ENCODE results near the gene ZNF804A. TPM values are rescaled to one million over a fixed set of nuclear protein-coding genes. Genes with fewer than 3 reads are reported as not detected.

The ZNF804A gene
- total RNA-seq, 1 donor from 2014 or later = not detected

DNA sequence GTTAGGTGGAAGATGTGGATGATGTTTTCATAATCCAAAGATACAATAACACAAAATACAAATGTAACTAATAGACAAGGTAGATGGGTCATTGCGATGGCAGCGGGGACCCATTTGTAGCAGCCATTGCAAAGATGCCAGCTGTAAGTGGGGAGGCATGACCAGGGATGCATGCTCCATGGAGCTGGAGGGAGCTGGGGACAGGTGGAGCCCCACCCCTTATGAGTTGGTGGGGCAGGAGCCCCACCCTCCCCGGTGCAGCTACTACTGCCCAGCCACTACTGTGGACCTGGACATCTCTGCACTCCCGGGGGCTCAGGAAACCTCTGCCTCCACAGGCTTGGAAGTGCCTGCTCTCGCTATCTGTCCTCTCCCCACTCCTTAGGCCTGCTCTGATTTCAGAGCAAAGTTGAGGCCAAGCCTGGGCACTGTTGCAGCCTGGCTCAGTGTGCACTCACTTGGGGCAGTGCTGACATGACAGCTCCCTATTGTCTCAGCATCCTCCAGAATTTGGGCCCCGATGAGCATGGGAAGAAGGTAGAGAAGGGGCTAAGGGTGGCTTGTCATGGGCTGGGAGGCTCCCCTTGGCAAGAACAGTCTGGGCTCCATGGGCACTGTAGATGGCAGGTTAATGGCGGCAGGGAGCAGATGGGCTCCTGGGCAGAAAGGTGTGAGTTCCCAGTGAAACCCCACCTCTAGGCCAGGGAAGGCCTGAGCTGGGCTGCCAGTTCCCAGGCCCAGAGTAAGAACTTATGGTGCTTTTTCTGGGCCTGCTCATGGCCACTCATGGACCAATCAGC, 81.1 kb downstream of the ZNF804A start:
- no peaks in the 10 kb centered on the region for H3K27me3 Mint-ChIP-seq (ENCODE audit: unreplicated experiment)
- no peaks in the 10 kb centered on the region for H3K9me3 Mint-ChIP-seq (ENCODE audit: unreplicated experiment)
- no peaks in the 10 kb centered on the region for H3K36me3 Mint-ChIP-seq (ENCODE audit: unreplicated experiment)
- H3K4me3 Mint-ChIP-seq (ENCODE audit: unreplicated experiment) = no peak overlapping the region
- TF ChIP-seq, protein P1, sequence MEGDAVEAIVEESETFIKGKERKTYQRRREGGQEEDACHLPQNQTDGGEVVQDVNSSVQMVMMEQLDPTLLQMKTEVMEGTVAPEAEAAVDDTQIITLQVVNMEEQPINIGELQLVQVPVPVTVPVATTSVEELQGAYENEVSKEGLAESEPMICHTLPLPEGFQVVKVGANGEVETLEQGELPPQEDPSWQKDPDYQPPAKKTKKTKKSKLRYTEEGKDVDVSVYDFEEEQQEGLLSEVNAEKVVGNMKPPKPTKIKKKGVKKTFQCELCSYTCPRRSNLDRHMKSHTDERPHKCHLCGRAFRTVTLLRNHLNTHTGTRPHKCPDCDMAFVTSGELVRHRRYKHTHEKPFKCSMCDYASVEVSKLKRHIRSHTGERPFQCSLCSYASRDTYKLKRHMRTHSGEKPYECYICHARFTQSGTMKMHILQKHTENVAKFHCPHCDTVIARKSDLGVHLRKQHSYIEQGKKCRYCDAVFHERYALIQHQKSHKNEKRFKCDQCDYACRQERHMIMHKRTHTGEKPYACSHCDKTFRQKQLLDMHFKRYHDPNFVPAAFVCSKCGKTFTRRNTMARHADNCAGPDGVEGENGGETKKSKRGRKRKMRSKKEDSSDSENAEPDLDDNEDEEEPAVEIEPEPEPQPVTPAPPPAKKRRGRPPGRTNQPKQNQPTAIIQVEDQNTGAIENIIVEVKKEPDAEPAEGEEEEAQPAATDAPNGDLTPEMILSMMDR (IDR thresholded peaks at IDR 0.05) = no peak
- no peak for DNase-seq (ENCODE audit: extremely low spot score, unreplicated experiment)
- H3K27ac Mint-ChIP-seq (ENCODE audit: unreplicated experiment) = no peak overlapping the region
- H3K4me1 Mint-ChIP-seq (ENCODE audit: unreplicated experiment) = no peaks in the 10 kb centered on the region

DNA sequence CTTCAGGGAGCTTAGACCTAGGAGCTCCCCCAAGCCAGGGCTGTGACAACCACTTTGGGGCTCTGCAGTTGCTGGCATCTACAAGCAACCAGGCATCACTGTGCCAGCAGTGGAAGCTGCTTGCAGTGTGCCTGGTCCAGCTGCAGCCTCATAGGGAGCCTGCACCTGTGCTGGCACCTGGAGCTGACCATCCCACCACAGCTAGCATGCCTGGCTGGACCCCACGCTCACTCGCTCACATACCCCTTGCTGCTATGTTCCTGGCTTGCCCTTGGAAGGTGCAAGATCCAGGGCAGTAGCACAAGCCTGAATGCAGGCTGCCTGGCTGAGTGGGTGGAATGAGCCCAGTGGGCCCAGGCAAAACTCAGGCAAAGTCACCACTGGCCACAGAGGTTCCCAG, 82.5 kb downstream of the ZNF804A start:
- Mint-ChIP-seq H3K36me3 (ENCODE audit: unreplicated experiment) (no peaks in the 10 kb centered on the region), H3K9me3 (ENCODE audit: unreplicated experiment) (no peaks in the 10 kb centered on the region), H3K27me3 (ENCODE audit: unreplicated experiment) (no peaks in the 10 kb centered on the region), H3K27ac (ENCODE audit: unreplicated experiment) (no peak overlapping the region), H3K4me1 (ENCODE audit: unreplicated experiment) (no peaks in the 10 kb centered on the region), H3K4me3 (ENCODE audit: unreplicated experiment) (no peak overlapping the region)
- no peak for DNase-seq (ENCODE audit: extremely low spot score, unreplicated experiment)
- TF ChIP-seq, protein P1 (IDR thresholded peaks at IDR 0.05) = no peak

DNA sequence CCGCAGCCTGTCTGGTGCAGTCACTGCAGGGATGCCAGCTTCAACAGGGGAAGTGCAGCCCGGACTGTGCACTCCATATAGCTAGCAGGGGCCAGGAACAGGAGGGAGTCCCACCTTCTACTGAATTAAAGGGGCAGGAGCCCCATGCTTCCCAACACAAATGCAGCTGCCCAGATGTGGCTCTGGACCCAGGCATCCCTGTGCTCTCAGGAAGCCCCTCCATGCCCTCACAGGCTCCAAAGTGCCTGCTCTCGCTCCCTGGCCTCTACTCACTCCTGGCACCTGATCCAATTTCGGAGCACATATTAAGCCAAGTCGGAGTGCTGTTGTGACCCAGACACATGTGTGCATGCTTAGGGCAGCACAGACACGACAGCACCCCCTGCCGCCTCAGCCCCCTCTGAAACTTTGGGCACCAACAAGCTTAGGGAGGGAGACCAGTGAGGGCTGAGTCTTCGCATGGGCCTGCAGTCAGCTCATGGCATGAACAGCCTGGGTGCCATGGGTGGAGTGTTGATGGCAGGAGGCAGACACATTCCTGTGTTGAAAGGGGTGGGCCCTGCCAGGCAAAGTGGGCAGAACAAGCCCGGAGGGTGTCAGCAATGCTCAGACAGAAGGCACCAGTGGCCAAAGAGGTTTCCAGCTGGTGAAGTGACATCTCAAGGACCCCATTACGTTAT, 83.5 kb downstream of the ZNF804A start:
- H3K9me3 Mint-ChIP-seq (ENCODE audit: unreplicated experiment) = no peaks in the 10 kb centered on the region
- no peaks in the 10 kb centered on the region for H3K36me3 Mint-ChIP-seq (ENCODE audit: unreplicated experiment)
- H3K4me3 Mint-ChIP-seq (ENCODE audit: unreplicated experiment) = no peak overlapping the region
- TF ChIP-seq, protein P1 (IDR thresholded peaks at IDR 0.05) = no peak
- DNase-seq (ENCODE audit: extremely low spot score, unreplicated experiment) = no peak
- H3K27ac Mint-ChIP-seq (ENCODE audit: unreplicated experiment) = no peak overlapping the region
- H3K4me1 Mint-ChIP-seq (ENCODE audit: unreplicated experiment) = no peaks in the 10 kb centered on the region
- H3K27me3 Mint-ChIP-seq (ENCODE audit: unreplicated experiment) = no peaks in the 10 kb centered on the region

DNA sequence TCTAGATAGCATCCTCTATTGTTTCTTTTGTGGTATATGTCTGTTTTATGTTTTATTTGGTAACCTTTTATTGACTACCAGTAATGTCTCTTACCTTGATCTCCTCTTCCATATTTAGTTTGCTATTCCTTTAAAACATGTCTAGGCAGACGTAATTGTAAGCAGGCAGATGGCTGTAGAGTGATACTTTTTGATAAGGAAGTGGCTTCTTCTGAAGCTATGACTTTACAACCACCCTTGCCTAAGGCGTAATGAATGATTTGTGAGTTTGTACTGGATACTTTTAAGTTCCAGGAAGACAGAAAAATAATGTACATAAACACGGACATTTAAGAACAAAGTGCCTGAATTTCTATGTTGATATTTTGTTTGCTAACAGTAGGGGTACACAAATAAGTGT, 85.6 kb downstream of the ZNF804A start:
- Mint-ChIP-seq H3K9me3 (ENCODE audit: unreplicated experiment) (no peaks in the 10 kb centered on the region), H3K27me3 (ENCODE audit: unreplicated experiment) (no peaks in the 10 kb centered on the region), H3K4me1 (ENCODE audit: unreplicated experiment) (no peaks in the 10 kb centered on the region), H3K4me3 (ENCODE audit: unreplicated experiment) (no peak overlapping the region), H3K27ac (ENCODE audit: unreplicated experiment) (no peak overlapping the region), H3K36me3 (ENCODE audit: unreplicated experiment) (no peaks in the 10 kb centered on the region)
- no peak for DNase-seq (ENCODE audit: extremely low spot score, unreplicated experiment)
- TF ChIP-seq, protein P1 (IDR thresholded peaks at IDR 0.05) = no peak

All from osteocyte (in vitro differentiated cells).